ENCODE measurements around the gene STPG4.
"Not testable (repeated sequence)": the region's sequence is repeated elsewhere in the genome, so short reads cannot be mapped to it uniquely, and the experiment has no call there.

STPG4 gene

GRCh38 chr2:47155091-47155876, at the start of gene STPG4:
TSS of gene STPG4 (minus strand) at chr2:47155308. CDS start at chr2:47155251, 57 bp downstream.
- no peak for DNase-seq

GRCh38 chr2:47204691-47205090, 49.6 kb upstream of the STPG4 start:
- no peak for DNase-seq

GRCh38 chr2:47203995-47204394, 48.9 kb upstream of the STPG4 start:
- no peak for DNase-seq

GRCh38 chr2:47201224-47201623, 46.1 kb upstream of the STPG4 start:
- no peak for DNase-seq

GRCh38 chr2:47198985-47199451, 43.9 kb upstream of the STPG4 start:
- no peak for DNase-seq

- no peak for DNase-seq
Observed at GRCh38 chr2:47196499-47196898, 41.4 kb upstream of the STPG4 start.

GRCh38 chr2:47196046-47196445, 40.9 kb upstream of the STPG4 start:
- no peak for DNase-seq

- no peak for DNase-seq
Observed at GRCh38 chr2:47195148-47195547, 40.0 kb upstream of the STPG4 start.

GRCh38 chr2:47194410-47194809, 39.3 kb upstream of the STPG4 start:
- DNase-seq: no peak

- no peak for DNase-seq
Observed at GRCh38 chr2:47193607-47194006, 38.5 kb upstream of the STPG4 start.

GRCh38 chr2:47190188-47190881, 35.2 kb upstream of the STPG4 start:
- no peak for DNase-seq

- no peak for DNase-seq
Observed at GRCh38 chr2:47189635-47190034, 34.5 kb upstream of the STPG4 start.

- DNase-seq: no peak
Observed at GRCh38 chr2:47187069-47187468, 32.0 kb upstream of the STPG4 start.

- no peak for DNase-seq
Observed at GRCh38 chr2:47186351-47186750, 31.2 kb upstream of the STPG4 start.

GRCh38 chr2:47185098-47185497, 30.0 kb upstream of the STPG4 start:
- DNase-seq: not testable (repeated sequence)

- DNase-seq: no peak
Observed at GRCh38 chr2:47181176-47181575, 26.1 kb upstream of the STPG4 start.

- no peak for DNase-seq
Observed at GRCh38 chr2:47180531-47180930, 25.4 kb upstream of the STPG4 start.

- DNase-seq: no peak
Observed at GRCh38 chr2:47179388-47179787, 24.3 kb upstream of the STPG4 start.

- DNase-seq: no peak
Observed at GRCh38 chr2:47178341-47178740, 23.2 kb upstream of the STPG4 start.

- DNase-seq: no peak
Observed at GRCh38 chr2:47177043-47177565, 22.0 kb upstream of the STPG4 start.

- DNase-seq: no peak
Observed at GRCh38 chr2:47174733-47175361, 19.7 kb upstream of the STPG4 start.

- DNase-seq: no peak
Observed at GRCh38 chr2:47173986-47174732, 19.1 kb upstream of the STPG4 start.
